Measurements from ENCODE around the gene SOX6. TPM values are rescaled to one million over a fixed set of nuclear protein-coding genes. Genes with fewer than 3 reads are reported as not detected.

The SOX6 gene
- total RNA-seq, 1 donor from 2014 or later: not detected

GRCh38 chr11:16326679-16327297 lies 29.6 kb downstream of the SOX6 start:
- intact Hi-C loops (cut with micrococcal nuclease): no loop called here
- Mint-ChIP-seq H3K27ac (no peak overlapping the region), H3K4me3 (no peak overlapping the region), H3K4me1 (ENCODE audit: low read depth) (no peaks in the 10 kb centered on the region), H3K27me3 (ENCODE audit: insufficient read depth) (no peaks in the 10 kb centered on the region), H3K36me3 (ENCODE audit: low read depth) (no peaks in the 10 kb centered on the region), H3K9me3 (no peaks in the 10 kb centered on the region)
- no peak for DNase-seq (ENCODE audit: low spot score)

GRCh38 chr11:16322190-16322589 lies 34.2 kb downstream of the SOX6 start:
- intact Hi-C loops (cut with micrococcal nuclease): no loop called here
- H3K27ac Mint-ChIP-seq: no peak overlapping the region
- no peak for DNase-seq (ENCODE audit: low spot score)
- no peaks in the 10 kb centered on the region for H3K4me1 Mint-ChIP-seq (ENCODE audit: low read depth)
- H3K4me3 Mint-ChIP-seq: no peak overlapping the region
- H3K36me3 Mint-ChIP-seq (ENCODE audit: low read depth): no peaks in the 10 kb centered on the region
- H3K27me3 Mint-ChIP-seq (ENCODE audit: insufficient read depth): no peaks in the 10 kb centered on the region
- no peaks in the 10 kb centered on the region for H3K9me3 Mint-ChIP-seq

DNA sequence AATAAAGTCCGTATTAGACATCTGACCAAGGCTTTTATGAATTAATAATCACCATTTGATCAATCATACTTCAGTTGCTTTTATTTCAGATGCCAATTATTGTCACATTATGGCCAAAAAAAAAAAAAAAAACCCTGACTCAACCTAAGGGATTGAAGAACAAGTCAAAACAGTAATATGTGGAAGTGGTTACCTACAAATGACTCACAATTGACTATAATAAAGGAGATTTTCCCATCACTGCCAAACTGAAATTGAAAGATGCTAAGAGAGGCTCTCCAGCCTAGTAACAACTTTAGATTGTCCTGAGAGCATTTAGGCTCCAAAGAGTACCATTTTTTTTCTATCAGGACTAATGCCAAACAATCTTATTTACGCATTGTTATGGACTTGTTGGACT lies 35.2 kb downstream of the SOX6 start:
- H3K36me3 Mint-ChIP-seq (ENCODE audit: low read depth): no peaks in the 10 kb centered on the region
- no peaks in the 10 kb centered on the region for H3K4me1 Mint-ChIP-seq (ENCODE audit: low read depth)
- intact Hi-C loops (cut with micrococcal nuclease): no loop called here
- no peaks in the 10 kb centered on the region for H3K9me3 Mint-ChIP-seq
- no peak overlapping the region for H3K4me3 Mint-ChIP-seq
- no peaks in the 10 kb centered on the region for H3K27me3 Mint-ChIP-seq (ENCODE audit: insufficient read depth)
- no peak overlapping the region for H3K27ac Mint-ChIP-seq
- DNase-seq (ENCODE audit: low spot score): no peak

GRCh38 chr11:16318320-16318719 lies 38.0 kb downstream of the SOX6 start:
- H3K9me3 Mint-ChIP-seq: no peaks in the 10 kb centered on the region
- H3K4me3 Mint-ChIP-seq: no peak overlapping the region
- DNase-seq (ENCODE audit: low spot score): no peak
- no peaks in the 10 kb centered on the region for H3K27me3 Mint-ChIP-seq (ENCODE audit: insufficient read depth)
- no peak overlapping the region for H3K27ac Mint-ChIP-seq
- no peaks in the 10 kb centered on the region for H3K4me1 Mint-ChIP-seq (ENCODE audit: low read depth)
- no peaks in the 10 kb centered on the region for H3K36me3 Mint-ChIP-seq (ENCODE audit: low read depth)
- intact Hi-C loops (cut with micrococcal nuclease): no loop called here

DNA sequence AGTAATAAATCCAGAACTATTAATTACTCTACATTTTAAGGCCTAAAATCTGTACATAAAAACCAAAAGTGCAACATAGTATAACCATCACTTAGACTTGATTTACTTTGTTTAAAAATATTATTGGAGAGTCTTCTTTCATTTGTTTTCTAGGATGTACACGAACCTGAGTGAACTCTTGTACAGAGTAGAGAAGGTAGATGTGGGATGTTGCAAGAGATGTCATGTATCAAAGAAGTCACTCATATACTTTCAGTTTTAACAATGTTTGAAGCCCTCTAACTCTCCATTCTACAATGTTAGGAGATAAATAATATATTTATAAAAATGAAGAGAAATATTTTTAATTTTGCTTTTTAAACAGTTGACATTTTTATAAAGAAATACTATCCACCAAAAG lies 38.6 kb downstream of the SOX6 start:
- Mint-ChIP-seq H3K4me1 (ENCODE audit: low read depth) (no peaks in the 10 kb centered on the region), H3K4me3 (no peak overlapping the region), H3K27ac (no peak overlapping the region), H3K27me3 (ENCODE audit: insufficient read depth) (no peaks in the 10 kb centered on the region), H3K36me3 (ENCODE audit: low read depth) (no peaks in the 10 kb centered on the region), H3K9me3 (no peaks in the 10 kb centered on the region)
- intact Hi-C loops (cut with micrococcal nuclease): no loop called here
- DNase-seq (ENCODE audit: low spot score): no peak

GRCh38 chr11:16313846-16314245 lies 42.5 kb downstream of the SOX6 start:
- no peaks in the 10 kb centered on the region for H3K4me1 Mint-ChIP-seq (ENCODE audit: low read depth)
- no peak for DNase-seq (ENCODE audit: low spot score)
- H3K27me3 Mint-ChIP-seq (ENCODE audit: insufficient read depth): no peaks in the 10 kb centered on the region
- H3K4me3 Mint-ChIP-seq: no peak overlapping the region
- no peaks in the 10 kb centered on the region for H3K9me3 Mint-ChIP-seq
- H3K27ac Mint-ChIP-seq: no peak overlapping the region
- no peaks in the 10 kb centered on the region for H3K36me3 Mint-ChIP-seq (ENCODE audit: low read depth)
- intact Hi-C loops (cut with micrococcal nuclease): no loop called here

GRCh38 chr11:16312233-16312765 lies 44.0 kb downstream of the SOX6 start:
- intact Hi-C loops (cut with micrococcal nuclease): no loop called here
- Mint-ChIP-seq H3K4me3 (no peak overlapping the region), H3K4me1 (ENCODE audit: low read depth) (no peaks in the 10 kb centered on the region), H3K27ac (no peak overlapping the region), H3K36me3 (ENCODE audit: low read depth) (no peaks in the 10 kb centered on the region), H3K27me3 (ENCODE audit: insufficient read depth) (no peaks in the 10 kb centered on the region), H3K9me3 (no peaks in the 10 kb centered on the region)
- DNase-seq (ENCODE audit: low spot score): no peak

- no peaks in the 10 kb centered on the region for H3K4me1 Mint-ChIP-seq (ENCODE audit: low read depth)
- no peaks in the 10 kb centered on the region for H3K27me3 Mint-ChIP-seq (ENCODE audit: insufficient read depth)
- no peak overlapping the region for H3K27ac Mint-ChIP-seq
- H3K4me3 Mint-ChIP-seq: no peak overlapping the region
- H3K36me3 Mint-ChIP-seq (ENCODE audit: low read depth): no peaks in the 10 kb centered on the region
- no peaks in the 10 kb centered on the region for H3K9me3 Mint-ChIP-seq
- DNase-seq (ENCODE audit: low spot score): no peak
- intact Hi-C loops (cut with micrococcal nuclease): no loop called here
Observed at GRCh38 chr11:16311831-16312230, 44.5 kb downstream of the SOX6 start.

GRCh38 chr11:16310943-16311342 lies 45.4 kb downstream of the SOX6 start:
- Mint-ChIP-seq H3K9me3 (no peaks in the 10 kb centered on the region), H3K4me3 (no peak overlapping the region), H3K4me1 (ENCODE audit: low read depth) (no peaks in the 10 kb centered on the region), H3K27ac (no peak overlapping the region), H3K27me3 (ENCODE audit: insufficient read depth) (no peaks in the 10 kb centered on the region), H3K36me3 (ENCODE audit: low read depth) (no peaks in the 10 kb centered on the region)
- DNase-seq (ENCODE audit: low spot score): no peak
- intact Hi-C loops (cut with micrococcal nuclease): no loop called here

GRCh38 chr11:16309226-16309625 lies 47.1 kb downstream of the SOX6 start:
- DNase-seq (ENCODE audit: low spot score): no peak
- Mint-ChIP-seq H3K4me3 (no peak overlapping the region), H3K27me3 (ENCODE audit: insufficient read depth) (no peaks in the 10 kb centered on the region), H3K36me3 (ENCODE audit: low read depth) (no peaks in the 10 kb centered on the region), H3K9me3 (no peaks in the 10 kb centered on the region), H3K27ac (no peak overlapping the region), H3K4me1 (ENCODE audit: low read depth) (no peaks in the 10 kb centered on the region)
- intact Hi-C loops (cut with micrococcal nuclease): no loop called here

DNA sequence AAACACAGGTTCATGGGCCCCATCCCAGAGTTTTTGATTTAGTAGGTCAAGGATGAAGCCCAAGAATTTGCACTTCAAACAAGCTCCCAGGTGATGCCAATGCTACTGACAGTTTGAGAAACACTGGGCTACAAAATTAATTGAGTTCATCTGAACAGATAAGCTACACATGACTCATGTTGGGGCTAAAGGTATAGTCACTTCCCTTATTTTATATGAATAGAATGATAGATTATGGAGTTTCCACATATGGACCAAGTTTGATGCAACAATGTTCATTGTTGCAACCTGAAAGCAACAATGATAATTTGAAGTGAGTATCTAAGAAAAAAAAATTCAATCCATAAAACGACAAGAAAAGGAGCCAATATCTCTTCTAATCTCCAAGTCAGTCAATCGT lies 54.9 kb downstream of the SOX6 start:
- no peaks in the 10 kb centered on the region for H3K4me1 Mint-ChIP-seq (ENCODE audit: low read depth)
- H3K27ac Mint-ChIP-seq: no peak overlapping the region
- no peaks in the 10 kb centered on the region for H3K27me3 Mint-ChIP-seq (ENCODE audit: insufficient read depth)
- no peaks in the 10 kb centered on the region for H3K36me3 Mint-ChIP-seq (ENCODE audit: low read depth)
- no peaks in the 10 kb centered on the region for H3K9me3 Mint-ChIP-seq
- intact Hi-C loops (cut with micrococcal nuclease): no loop called here
- DNase-seq (ENCODE audit: low spot score): no peak
- H3K4me3 Mint-ChIP-seq: no peak overlapping the region

DNA sequence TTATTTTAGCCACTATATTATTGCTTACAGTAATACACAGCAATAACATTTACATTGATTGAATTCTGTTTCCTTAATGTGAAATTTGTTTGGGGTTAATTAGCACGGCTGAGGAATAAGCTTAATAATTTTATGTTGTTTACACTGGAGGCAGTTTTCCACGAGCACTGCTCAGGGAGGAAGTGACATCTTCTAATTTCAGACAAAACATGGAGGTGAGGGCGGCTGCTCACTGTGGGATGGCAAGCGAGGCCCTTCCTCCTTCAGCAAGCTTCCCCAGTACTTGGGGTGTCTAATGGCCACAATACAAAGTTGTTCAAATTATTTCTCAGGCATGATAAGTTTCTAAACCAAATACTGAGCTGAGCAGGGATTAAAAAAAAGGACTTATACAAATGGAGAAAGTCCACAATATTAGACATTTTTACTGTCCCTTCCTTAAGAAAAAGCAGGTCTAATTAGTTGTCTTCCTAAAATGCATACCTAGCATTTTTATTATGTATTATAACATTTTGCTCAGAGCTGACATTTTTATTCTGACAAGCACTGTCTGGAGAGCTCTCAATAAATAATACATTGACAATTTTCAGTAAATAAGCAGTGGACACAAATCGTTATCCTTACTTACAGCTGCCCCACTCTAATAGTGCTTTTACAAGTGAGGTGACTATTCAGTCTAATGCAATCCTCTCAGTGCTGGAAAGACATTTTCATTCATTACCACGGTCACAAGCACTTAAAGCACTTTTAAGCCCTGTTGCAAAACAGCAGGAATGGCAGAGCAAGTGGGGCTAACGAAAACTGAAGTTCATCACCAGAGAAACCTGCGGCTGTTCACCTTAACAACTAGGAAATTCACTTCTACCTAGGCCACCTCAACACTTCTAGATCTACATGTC lies 56.2 kb downstream of the SOX6 start:
- intact Hi-C loops (cut with micrococcal nuclease): no loop called here
- H3K27ac Mint-ChIP-seq: no peak overlapping the region
- no peaks in the 10 kb centered on the region for H3K9me3 Mint-ChIP-seq
- no peak overlapping the region for H3K4me3 Mint-ChIP-seq
- H3K4me1 Mint-ChIP-seq (ENCODE audit: low read depth): no peaks in the 10 kb centered on the region
- no peak for DNase-seq (ENCODE audit: low spot score)
- H3K36me3 Mint-ChIP-seq (ENCODE audit: low read depth): no peaks in the 10 kb centered on the region
- H3K27me3 Mint-ChIP-seq (ENCODE audit: insufficient read depth): no peaks in the 10 kb centered on the region

DNA sequence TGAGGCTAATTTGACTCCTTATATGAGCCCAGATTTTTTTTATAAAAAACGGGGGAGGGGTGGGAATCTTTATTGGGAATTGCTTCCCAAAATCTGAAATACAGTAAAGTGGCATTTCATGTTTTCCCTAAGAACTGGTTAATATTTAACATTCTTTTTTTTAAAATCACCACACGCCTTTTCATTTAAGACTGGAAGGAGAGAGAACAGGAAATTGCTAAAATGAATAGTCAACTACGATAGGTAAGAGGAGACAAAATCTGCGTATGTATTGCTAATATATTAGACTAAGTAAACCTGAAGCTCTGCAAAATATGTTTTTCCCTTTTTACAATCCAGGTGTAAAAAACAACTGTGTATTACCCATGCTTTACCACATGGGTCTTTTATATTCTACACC lies 57.0 kb downstream of the SOX6 start:
- intact Hi-C loops (cut with micrococcal nuclease): no loop called here
- H3K36me3 Mint-ChIP-seq (ENCODE audit: low read depth): no peaks in the 10 kb centered on the region
- no peaks in the 10 kb centered on the region for H3K27me3 Mint-ChIP-seq (ENCODE audit: insufficient read depth)
- H3K4me1 Mint-ChIP-seq (ENCODE audit: low read depth): no peaks in the 10 kb centered on the region
- H3K9me3 Mint-ChIP-seq: no peaks in the 10 kb centered on the region
- no peak overlapping the region for H3K4me3 Mint-ChIP-seq
- H3K27ac Mint-ChIP-seq: no peak overlapping the region
- no peak for DNase-seq (ENCODE audit: low spot score)

Data from activated T-helper 1 cell treated with anti-CD3 and anti-CD28 coated beads, Interleukin-12 subunit alpha, Interleukin-12 subunit beta, Interleukin-2, Interleukin-4 antibody, amounts not matched to agents 30 ng/mL and 10 ng/mL and 1 ng/mL, durations not matched to agents 14 hours and 24 hours and 36 hours (primary cell).